ENCODE results near the gene TULP3.

The TULP3 gene

DNA sequence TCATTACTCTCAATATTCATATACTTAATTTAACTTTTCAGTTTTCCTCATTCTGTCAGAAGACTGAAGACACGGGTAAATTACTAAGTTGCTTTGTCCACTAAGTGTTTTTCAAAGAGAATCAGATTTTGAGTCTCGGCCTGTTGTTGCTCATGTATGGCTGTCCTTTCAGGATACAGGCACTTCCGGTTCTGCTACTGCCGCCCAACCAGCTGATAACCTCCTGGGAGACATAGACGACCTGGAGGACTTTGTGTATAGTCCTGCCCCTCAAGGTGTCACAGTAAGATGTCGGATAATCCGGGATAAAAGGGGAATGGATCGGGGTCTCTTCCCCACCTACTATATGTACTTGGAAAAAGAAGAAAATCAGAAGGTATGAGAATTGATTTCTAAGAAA lies 40.2 kb downstream of the TULP3 start:
- DNase-seq (ENCODE audit: low read depth in 2 of 2), result no peak

DNA sequence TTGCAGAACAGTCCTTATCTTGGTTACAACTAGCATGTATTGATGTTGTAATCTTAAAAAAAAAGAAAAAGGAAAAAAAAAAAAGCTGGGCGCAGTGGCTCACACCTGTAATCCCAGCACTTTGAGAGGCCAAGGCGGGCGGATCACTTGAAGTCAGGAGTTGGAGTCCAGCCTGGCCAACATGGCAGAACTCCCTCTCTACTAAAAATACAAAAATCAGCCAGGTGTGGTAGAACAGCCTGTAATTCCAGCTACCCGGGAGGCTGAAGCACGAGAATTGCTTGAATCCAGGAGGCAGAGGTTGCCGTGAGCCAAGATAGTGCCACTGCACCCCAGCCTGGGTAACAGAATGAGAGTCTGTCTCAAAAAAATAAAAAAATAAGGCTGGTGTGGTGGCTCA lies 42.9 kb downstream of the TULP3 start:
- DNase-seq (ENCODE audit: low read depth in 2 of 2), result no peak

DNA sequence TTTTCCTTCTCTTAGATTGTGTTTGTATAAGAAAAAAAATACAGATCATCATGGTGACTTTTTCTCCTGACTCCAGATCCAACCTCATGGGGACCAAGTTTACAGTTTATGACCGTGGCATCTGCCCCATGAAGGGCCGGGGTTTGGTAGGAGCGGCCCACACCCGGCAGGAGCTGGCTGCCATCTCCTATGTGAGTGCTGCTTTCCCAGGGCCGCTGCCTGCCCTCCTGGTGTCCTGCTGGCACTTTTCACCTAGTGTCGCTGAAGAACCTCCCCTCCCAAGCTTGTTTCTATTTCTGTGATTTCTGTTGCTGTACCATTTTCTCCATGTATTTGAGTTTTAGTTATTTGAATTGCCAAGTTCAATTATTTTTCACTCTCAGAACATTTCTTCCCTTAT lies 43.7 kb downstream of the TULP3 start:
- DNase-seq (ENCODE audit: low read depth in 2 of 2), result no peak

DNA sequence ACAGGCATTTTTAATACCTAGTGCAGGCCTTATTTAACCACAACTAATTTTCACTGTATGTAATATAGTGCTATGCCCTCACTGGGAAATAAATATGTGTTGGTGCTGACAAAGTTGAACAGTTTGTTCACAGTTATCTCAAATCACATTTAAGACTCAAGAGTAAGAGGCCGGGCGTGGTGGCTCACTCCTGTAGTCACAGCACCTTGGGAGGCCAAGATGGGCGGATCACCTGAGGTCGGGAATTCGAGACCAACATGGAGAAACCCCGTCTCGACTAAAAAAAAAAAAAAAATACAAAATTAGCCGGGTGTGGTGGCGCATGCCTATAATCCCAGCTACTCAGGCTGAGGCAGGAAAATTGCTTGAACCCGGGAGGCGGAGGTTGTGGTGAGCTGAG lies 45.6 kb downstream of the TULP3 start:
- DNase-seq (ENCODE audit: low read depth in 2 of 2), result no peak

DNA sequence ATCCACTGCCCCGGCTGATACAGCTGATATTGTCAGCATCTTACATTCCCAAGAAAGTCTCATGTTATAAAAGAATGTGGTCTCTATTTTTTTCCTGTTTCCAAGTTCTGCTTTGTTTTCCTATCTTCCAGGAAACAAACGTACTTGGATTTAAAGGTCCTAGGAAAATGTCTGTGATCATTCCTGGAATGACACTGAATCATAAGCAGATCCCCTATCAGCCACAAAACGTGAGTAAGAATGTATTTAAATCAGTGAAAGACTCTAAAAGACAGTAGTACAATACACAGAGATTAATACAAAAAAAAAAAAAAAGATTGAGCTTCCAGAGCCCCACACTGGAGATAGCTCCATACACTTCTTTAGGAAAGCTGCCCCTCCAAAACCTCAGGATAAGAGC lies 46.8 kb downstream of the TULP3 start:
- no peak for DNase-seq (ENCODE audit: low read depth in 2 of 2)

DNA sequence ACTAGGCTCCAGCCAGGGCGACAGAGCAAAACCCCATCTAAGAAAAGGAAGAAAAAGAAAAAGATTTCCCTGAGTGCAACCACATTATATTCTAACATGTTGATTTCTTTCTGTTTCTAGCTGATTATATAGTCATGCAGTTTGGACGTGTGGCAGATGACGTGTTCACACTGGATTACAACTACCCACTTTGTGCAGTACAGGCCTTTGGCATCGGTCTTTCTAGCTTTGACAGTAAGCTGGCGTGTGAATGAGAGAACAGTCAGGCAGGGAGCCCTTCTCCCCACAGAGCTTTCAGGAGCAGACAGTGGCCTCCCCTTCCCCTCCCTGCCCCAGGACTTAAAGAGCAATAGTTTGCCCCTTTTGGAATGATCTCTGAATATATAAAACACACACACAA lies 48.5 kb downstream of the TULP3 start:
- no peak for DNase-seq (ENCODE audit: low read depth in 2 of 2)

DNA sequence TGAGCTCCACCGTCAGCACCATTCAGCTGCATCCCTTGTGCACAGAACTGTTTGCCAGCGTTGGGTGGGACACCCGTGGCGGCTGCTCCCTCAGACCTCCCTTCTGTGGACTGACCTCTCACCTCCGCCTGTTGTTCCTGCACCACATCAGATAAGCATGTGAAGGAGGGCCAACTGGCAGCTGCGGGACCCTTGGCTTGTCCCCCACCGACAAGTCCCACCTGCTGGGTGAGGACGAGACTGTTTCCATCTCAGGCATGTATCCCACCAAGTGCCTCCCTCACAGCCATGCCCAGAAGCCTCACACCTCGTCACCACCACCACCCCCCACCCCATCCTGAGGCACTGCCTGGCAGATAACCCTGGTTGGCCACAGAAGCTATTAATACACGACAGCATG lies 49.9 kb downstream of the TULP3 start:
- DNase-seq (ENCODE audit: low read depth in 2 of 2), result no peak

DNA sequence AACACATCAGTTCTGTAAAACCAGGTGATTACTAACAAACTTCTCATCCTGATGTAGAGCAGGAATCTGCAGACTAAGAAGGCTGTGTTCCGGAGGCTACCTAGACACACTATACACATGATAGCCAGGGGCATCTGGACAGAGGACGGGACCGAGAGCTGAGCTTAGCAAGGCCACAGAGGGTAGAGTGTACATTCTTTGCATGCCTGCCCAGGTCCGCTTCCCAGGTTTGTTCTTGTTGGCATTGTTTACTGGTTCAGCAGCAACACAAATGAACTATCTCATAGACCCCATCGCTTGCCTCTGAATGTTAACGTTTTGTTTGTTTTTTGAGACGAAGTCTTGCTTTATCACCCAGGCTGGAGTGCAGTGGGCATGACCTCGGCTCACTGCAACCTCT lies 50.8 kb downstream of the TULP3 start:
- no peak for DNase-seq (ENCODE audit: low read depth in 2 of 2)

DNA sequence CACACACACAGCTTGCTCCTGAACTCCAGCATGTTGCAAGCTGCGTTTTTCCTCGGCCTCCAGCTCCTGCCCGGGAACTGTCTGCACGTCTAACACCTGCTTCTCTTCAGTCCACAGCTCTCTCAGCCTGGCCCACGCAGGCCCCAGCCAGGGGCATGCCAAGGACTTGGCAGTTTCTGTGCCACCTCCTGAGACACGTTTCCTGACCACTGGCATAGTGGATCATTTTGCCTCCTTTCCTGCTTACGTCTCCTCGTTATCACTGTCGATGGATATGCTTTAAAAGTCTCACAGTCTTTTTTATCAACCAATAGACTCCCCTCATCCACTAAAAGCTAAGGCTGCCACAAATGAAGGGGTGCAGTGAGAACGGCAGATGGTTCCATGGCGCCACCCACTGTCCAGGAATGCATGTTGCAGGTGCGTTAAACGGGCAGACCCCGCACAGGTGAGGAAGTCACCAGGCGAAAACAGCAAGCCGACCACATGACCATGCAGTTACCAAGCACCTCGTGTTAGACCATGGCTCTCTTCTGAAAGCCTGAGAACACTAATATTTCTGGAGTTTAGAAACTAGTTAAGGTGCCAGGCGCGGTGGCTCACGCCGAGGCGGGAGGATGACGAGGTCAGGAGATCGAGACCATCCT lies 53.8 kb downstream of the TULP3 start:
- DNase-seq (ENCODE audit: low read depth in 2 of 2), result no peak

DNA sequence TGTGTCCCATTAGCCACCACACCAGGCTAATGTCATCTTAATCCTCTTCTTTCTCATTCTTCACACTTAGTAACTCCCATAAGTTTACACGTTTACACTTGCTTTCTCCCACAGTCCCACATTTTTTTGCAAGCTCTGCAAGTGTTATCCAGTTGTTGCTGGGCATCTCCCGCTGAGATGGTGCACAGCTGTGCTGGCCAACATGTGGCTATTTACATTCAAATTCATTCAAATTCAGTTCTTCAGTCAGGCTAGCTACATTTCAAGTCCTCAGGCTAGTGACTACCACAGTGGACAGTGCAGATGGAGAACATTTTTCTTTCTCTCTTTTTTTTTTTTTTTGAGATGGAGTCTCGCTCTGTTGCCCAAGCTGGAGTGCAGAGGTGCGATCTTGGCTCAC lies 58.7 kb downstream of the TULP3 start:
- no peak for DNase-seq (ENCODE audit: low read depth in 2 of 2)

DNA sequence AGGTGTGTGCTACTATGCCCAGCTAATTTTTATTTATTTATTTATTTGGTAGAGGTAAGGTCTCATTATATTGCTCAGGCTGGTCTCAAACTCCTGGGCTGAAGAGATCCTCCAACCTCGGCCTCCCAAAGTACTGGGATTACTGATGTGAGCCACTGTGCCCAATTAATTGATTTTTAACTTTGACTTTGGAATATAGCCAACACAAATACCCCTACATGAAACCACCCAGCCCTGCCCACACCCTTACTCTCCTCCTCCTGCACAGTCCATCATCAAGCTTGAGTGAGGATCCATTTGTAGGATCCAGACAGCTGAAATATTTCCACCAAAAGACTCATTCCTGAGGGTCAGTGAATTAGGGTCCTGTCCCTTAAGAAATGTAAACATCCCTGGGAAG lies 65.2 kb downstream of the TULP3 start:
- DNase-seq (ENCODE audit: low read depth in 2 of 2), result no peak

DNA sequence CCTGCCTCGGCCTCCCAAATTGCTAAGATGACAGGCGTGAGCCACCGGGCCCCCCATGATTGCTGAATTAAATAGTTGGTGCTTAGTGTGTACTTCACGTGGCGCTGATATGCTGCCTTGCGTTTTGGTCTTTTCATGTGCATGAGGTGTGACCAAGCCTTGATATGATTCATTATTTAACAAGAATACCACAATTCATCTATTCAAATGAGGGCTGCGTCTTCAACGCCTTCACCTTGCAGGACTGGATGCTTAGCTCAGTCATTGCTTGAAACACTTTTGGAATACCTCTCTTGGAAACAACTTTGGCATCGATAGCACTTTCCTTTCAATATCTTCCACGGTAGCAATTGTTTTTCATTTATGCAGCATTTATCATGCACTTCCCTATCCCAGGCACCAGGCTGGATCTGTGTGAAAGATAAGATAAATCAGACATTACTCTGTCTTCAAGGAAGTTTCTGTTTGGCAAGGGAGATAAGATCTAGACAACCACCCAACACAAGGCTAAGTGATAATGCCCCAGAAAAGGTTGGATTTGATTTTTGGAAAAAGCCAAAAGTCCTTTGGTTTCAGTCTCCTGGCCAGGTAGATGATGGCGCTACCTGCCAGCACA lies 67.2 kb downstream of the TULP3 start:
- DNase-seq (ENCODE audit: low read depth in 2 of 2), result no peak

DNA sequence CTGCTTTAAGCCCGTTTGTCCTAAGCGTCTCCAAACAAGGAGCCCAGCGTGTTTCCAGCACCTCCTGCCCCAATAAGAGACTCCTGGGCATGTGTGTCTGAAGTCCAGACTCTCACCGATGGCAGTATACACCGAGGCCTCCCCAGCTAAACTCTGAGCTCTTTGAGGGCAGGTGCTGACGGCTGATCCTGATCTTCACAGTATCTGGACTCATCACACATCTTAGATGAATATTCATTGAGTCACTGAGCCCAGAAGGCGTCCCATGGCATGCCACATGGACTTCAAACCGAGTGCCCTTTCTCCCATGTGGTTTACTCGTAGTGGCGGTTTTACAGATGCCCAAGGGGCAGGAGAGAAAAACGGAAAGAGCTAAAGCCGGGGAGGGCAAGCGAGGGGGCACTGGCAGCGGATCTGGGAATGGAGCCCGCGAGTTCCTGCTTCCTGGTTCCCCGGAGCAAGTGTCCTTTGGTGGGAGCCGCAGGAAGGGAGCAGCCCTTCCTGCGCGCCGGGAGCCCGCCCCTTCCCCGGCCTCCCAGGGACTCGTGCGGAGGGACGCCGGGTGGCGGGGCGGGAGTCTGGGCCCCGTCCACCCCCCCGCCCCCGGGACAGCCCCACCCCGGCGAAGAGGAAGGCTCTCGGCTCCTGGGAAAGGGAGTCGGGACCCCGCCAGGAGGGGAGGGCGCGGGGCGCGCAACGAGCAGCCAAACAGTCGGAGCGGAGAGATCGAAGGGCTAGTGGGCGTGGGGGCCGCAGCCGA lies 67.9 kb downstream of the TULP3 start:
- DNase-seq (ENCODE audit: low read depth in 2 of 2), result peak; percentile 40 to 45

DNA sequence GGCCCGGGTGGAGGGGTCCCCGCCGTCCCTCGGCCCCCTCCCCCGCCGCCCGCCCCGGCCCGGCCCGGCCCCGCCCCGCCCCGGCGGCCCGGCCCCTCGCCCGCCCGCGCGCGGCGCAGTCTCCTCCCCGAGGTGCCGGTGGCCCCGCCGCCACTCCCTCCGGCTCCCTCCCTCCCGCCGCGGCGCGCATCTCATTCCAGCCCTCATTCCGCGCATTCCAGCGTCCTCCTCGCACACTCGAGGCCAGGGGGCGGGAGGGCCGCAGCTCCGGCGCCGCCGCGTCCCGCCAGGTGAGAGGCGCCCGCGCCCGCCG lies 68.5 kb downstream of the TULP3 start, which contains the start of gene TEAD4:
TSS of gene TEAD4 (plus strand) at position 206 of the 313 bp plus-strand sequence.
- peak; percentile 70 to 74 for DNase-seq (ENCODE audit: low read depth in 2 of 2)

DNA sequence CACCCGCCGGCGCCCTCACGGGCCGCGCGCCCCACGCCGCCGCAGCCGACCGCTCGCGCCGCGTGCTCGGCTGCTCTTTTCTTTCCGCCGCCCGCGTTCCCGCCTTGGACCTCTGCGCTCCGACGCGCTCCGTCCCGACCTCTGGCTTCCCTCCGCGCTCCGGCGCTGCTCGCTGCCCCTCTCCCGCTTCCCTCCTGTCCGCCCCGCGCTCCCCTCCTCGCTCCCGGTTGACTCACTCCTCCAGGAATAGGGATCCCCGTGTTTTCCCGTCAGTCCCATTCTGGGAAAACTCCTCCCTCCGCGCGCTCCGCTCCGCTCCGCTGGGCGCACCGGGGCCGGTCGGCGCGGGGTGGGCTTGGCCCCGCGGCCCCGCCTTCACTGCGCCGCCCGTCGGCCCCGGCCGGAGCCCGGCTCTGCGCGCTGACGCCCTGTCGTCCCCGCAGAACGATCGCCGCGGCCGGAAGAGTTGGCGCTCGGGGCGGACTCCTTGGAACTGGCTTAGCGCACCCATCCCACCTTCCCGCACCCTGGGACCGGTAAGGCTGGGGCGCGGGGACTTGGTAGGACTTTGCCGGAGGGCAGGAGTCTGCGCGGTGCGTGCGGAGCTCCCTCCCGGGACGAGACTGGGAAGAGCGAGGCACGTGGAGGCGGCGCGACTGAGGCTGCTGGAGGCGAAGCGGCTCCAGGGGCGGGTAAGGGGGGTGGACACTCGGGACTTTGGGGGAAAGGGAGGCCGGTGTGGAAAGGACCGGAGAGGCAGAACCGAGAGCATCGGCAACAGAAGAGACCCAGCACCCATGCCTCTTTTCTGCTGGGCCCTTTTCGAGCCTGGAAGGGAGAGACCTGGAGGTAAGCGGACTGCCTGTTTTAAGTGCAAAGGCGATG lies 69.1 kb downstream of the TULP3 start:
- peak; percentile 35 to 41 for DNase-seq (ENCODE audit: low read depth in 2 of 2)

DNA sequence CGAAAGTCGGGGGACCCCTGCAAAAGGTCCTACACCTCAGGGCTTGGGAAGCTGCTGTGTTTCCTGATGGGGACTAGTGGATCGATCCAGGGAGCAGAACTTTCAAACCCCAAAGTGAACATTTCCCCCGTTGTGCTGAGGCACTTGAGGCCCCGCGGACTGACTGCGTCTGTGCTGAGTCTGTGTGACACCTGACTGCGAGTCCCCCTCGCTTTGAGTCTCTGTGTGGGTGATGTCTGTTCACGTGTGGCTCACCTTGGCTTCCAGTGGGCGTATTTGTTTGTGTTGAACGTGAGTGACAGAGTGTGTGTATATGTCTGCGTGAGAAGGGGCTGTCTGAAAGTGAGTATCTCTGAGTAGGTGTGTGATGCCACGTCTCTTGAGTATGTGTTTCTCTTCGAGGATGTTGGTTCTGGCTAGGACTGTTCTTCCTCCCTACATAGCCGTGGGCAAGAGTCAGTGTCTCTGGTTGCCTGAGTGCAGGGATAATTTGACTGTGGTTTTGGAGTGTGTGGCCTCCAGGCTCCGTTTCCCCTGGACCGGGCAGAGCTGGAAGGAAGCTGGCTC lies 69.8 kb downstream of the TULP3 start:
- no peak for DNase-seq (ENCODE audit: low read depth in 2 of 2)

DNA sequence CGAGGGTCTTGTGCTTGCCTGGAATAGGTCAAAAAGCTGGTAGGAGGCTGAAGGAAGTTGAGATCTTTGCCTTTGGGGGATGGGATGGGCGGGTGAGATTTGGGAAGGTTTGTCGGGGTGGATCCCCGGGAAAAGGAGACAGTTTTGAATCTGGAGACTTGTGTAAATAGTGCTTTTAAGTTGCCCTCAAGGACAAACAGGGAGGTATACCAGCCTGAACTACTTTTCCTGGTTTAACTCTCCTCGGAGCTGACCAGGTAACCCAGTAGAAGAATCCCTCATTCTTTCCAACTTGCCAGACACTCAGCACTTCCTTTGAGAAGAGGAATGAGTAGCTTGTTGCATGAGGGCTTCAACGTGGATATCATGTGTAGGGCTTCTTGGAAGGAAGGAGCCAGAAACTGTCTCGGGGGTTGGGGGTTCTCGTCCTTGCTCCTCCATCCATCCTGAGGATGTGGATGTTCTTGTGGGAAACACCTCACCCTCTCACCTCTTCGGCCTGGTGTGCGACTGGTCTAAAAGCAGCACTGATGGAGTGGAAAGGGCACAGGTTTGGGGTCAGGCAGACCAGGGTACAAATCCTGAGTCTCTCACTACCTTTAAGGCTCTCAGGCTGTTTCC lies 70.4 kb downstream of the TULP3 start:
- DNase-seq (ENCODE audit: low read depth in 2 of 2), result no peak

DNA sequence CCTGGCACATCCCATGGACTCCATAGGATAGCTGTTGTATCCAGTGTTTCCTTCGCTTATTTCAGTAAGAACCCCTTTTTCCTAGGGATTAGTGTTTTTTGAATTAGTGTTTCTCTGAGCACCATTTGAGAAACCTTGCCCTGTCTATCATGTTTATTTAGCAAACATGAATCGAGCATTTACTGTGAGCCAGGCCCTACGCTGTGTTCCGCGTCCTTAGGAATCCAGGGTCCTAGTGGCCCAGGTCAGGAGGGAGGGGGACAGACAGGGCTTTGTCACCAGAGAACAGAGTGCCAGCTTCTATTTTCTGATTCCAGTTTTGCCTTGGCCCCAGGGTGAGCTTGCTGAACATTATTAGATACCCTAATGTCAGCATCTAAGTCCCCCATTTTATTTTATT lies 71.0 kb downstream of the TULP3 start:
- DNase-seq (ENCODE audit: low read depth in 2 of 2), result no peak

DNA sequence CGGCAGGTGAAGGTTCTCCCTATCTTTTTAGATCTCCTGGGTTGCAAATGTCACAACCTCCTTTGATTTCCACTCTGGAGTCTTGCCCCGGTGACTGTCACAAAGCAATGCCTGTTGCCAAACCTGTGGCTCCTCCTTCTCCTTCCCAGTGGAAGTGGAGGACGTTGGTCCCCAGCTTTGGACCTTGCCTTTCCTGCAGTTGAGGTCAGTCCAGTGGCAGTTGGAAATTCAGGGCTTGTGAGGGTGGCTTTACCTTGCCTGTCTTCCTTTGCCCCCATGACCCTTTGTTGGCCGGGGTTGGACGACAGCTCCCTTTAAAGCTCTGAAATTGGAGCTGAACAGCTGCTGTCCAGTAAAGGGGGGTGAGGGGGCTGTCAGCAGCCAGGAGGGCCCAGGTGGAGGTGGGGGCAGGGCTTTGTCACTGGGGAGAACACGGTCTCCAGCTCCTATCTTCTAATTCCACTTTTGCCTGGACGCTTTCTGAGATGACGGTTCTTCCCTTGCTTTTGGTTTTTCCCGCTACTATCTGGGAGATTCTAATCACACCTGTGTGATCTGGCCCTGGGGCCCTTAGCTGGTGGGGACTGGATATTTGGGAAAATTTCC lies 72.6 kb downstream of the TULP3 start:
- DNase-seq (ENCODE audit: low read depth in 2 of 2), result no peak

DNA sequence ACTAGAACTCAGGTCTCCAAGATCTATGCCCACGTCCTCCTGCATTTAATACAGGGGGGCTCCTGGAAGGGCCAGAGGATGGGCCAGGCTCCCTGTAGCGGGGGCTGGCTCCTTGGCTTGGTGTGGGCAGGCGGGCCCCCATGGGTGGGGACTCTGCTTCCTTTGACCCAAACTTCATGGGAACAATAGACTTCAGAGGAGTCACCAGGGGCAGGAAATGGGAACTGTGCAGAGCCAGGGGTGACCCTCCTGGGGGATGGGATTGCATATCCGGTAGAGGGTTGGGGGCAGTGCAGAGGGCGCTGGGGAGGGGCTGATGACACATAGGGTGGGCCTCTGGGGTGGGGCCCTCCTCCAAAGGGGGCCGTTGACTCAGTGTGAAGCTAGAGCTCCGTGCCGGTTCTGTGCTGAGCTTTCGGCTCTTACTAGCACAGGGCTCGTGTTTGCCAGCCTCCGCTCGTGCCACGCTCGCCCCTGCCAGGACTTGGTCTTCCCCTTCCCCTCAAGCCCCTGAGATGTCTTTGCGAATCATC lies 73.1 kb downstream of the TULP3 start:
- DNase-seq (ENCODE audit: low read depth in 2 of 2), result no peak

DNA sequence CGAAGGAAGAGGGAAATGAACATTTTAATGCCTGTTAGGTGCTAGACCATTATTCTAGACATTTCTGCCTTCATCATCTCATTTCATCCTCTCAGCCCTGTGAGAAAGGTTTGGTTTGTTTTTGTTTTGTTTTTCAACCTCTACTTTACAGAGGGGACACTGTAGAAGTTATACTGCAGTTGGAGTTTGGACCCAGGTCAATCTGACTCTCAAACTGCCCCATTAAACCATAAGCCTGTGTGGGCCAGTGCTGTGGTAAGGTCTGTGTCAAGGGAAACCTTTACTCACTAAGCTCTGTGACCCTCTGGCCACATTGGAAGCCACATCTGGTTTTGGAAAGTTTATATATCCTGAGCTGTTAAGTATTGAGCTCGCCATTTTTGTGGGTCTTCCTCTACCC lies 77.0 kb downstream of the TULP3 start:
- DNase-seq (ENCODE audit: low read depth in 2 of 2), result no peak

Measured in fibroblast of skin of left biceps (primary cell).